ENCODE results near the gene OR6X1.
"Not testable (repeated sequence)": the region's sequence is repeated elsewhere in the genome, so short reads cannot be mapped to it uniquely, and the experiment has no call there.

Gene OR6X1

DNA sequence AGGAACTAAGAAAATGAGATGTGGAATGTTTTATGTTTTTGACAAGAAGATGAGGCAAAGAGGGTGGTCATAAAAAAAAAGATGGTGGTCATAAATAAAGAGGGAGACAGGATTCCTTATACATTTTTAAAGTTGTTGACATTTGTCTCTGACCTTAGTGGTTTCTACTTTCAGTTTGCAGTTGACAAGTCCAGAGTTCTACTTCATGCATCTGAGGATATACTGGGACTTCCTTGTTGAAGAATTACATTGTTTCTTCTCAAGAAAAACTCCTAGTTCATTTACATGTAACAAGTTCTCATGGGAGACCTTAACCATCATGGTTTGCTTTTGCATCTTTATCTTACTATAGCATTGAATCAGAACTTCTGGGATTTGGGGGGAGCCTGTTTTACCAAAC lies 1.2 kb downstream of the OR6X1 start:
- DNase-seq (ENCODE audit: low read depth), result no peak

DNA sequence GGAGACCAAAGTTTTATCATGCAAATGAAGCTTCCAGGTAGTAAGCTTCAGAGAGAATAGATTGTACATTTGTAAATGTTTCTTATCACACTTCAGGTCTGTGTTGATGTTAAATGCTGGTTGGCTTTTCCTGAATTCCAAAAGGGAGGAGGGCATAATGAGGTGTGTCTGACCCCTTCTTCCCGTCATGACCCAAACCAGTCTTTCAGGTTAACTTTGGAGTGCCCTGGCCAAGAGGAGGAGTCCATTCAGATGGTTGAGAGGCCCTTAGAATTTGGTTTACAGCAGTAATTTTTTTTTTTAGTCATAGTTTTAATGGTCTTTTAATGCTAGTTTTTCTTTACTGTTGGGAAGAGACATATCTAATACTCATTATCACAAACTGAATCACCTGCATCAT lies 2.5 kb downstream of the OR6X1 start:
- DNase-seq (ENCODE audit: low read depth), result no peak

DNA sequence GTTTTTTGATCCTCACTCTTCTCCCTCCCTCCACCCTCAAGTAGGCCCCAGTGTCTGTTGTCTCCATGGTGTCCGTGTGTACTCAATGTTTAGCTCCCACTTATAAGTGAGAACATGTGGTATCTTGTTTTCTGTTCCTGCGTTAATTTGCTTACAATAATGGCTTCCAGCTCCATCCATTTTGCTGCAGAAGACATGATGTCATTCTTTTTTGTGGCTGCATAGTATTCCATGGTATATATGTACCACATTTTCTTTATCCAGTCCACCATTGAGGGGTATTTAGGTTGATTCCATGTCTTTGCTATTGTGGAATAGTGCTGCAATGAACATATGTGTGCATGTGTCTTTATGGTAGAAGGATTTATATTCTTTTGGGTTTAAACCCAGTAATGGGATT lies 6.0 kb downstream of the OR6X1 start:
- DNase-seq (ENCODE audit: low read depth), result not testable (repeated sequence)

DNA sequence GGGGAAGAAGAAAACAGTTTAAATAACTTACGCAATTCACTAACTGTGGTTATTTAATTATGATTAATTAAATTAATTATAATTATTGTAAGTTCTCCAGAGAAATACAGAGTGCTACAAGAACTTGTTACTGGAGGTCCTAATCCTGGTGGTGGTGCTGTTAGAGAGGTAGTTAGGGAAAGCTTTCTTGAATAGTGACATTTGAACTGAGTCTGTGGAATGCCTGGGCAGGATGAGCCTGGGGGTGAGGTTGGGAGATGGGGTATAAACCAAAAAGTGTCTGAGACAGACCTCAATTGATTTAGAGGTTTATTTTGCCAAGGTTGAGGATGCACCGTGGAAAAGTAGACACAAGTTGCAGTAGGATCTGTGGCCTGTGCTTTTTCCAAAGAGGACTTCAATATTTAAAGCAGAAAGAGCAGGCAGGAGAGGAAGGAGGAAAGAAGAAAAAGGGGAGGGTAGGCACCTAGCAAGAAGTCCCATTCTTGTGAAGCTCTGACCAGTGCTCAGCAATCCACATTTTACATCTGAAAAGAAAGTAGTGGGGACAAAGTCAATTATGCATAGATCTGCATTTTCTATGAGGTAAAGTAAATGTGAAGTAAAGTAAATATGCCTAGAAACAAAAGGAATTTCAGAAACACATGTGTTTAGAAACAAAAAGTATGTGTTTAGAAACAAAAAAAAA lies 8.4 kb downstream of the OR6X1 start:
- no peak for DNase-seq (ENCODE audit: low read depth)

DNA sequence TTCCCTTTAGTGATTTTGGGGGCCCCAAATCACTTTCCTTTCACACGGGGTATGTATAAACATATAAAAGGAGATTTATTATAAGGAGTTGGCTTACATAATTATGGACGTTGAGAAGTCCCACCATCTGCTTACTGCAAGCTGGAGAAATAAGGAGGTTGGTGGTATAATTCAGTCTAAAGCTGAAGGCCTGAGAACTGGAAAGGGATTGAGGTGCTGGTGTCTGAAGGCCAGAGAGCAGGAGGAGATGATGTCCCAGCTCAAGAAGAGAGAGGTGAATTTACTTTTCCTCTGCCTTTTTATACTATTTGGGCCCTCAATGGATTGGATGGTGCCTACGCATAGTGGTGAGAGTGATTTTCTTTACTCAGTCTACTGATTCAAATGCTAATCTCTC lies 11.6 kb downstream of the OR6X1 start:
- no peak for DNase-seq (ENCODE audit: low read depth)

DNA sequence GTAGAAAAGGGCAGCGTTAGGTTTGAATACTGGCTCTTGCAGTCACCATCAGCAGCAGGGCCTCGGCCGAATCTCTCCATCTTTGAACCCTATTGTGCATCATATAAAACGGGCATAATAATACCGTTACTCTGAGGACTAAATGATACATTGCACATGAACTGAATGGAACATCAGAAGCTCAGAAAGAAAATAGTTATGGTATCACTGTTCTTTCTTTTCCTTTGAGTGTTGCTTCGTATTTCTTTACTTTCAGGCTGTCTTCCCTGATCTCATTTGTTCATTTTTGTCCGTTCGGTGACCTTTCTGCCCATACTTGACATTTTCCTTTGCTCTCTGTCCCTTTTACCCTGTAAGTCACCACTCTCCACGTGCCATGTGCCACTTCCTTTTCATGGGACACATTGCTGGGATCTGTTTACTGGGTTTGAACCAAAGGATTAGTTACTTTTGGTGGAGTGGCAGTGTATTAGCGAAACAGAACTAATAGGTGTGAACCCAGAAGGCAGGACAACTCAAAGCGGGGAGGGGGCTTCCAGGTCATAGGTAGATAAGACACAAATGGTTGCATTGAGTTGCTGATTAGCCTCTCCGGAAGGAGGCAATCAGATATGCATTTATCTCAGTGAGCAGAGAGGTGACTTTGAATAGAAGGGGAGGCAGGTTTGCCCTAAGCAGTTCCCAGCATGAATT lies 12.1 kb downstream of the OR6X1 start:
- no peak for DNase-seq (ENCODE audit: low read depth)

DNA sequence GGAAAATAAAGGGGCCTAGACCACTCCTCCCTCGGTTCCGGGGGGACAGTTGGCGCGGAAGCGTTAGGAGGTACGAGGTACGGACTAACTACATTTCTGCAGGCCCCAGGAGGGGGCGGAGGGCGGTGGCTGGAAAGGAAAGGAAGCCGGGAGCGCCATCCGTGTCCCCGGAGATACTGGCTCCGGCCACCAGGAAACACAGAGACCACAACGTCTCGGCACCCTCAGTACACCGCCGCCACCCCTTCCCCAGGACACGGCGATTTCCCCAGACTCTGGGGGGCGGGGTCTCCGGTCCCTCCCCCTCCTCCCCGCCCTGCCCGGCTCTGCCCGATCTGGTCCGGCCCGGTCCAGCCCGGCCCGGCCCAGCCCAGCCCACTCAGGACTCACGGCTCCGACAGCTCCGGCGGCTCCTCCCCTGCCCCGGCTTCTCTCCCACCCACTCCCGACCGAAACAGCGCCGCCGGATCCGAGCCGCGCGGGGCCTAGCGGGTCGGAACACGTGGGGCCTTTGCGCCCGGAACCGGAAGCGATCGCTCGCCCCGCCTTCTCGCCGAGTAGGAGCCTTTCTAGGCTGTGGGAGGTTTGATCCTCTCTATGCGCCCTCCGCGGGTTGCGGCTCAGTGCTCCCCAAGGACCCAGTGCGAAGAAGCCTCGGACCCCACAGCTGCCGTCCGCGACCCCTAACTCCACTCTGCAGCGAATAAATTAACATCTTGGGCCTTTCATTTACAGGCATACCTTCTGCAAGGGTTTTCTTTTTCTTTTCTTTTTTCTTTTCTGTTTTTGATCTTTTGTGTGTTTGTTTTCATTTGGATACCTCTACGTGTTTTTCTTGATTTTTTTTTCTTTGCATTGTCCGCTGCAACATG lies 12.9 kb downstream of the OR6X1 start, which contains the start of gene ZNF202:
Gene ZNF202, minus strand, starts transcription at position 502 of the 872 bp plus-strand sequence. CDS start 10,772 bp downstream, outside the sequence.
- peak; percentile 88 for DNase-seq (ENCODE audit: low read depth)

DNA sequence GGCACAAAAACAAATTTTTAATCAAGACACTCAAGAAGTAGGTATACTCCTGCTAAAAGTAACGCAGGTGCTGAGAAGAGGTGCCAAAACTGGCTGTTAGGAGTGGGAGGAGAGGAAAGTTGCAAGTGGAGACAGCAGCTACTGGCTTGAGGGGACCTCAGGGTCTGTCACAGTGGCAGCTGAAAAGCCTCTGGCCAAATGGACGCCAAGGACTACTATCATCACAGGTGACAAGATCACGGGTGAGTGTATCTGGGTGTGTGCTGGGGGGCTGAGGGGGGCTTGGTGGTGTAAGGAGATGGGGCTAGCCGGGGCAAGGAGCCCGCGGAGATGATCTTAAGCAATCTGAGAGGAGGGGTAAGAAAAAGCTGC lies 13.5 kb downstream of the OR6X1 start:
- DNase-seq (ENCODE audit: low read depth), result no peak

DNA sequence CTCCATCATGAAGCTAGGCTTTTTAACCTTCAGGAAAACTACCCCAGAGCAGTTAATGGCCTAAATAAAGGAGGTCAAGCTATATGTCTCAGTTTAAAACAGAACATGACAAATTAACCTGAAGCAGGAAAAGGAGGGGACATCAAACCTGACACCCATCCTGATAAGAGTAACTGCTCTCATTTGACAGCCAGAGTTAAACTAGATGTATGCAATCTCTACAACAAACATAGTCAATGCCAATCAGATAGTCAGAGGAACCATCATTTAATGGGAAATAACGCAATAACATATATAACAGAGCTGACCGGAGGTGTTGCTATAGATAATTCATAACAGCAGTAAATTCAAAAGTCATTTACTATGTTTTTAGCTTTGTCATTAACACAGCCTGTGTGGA lies 15.9 kb downstream of the OR6X1 start:
- no peak for DNase-seq (ENCODE audit: low read depth)

DNA sequence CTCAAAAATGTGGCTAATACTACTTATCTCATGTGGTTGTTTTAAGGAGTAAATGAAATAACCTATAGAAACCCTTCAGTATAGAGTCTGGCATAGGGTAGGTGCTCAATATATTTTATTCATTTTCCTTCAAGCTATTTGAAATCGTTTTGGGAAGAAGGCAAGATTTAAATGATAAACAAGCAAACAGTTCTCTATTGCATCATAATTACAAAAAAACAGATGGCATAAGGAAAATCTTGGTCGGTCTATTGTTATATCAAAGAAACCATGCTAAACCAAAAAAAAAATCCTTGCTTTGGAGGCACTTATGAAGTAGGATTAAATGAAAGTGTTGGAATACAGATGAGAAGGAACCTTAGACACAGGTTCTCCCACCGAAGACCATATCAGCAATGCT lies 17.5 kb downstream of the OR6X1 start:
- no peak for DNase-seq (ENCODE audit: low read depth)

DNA sequence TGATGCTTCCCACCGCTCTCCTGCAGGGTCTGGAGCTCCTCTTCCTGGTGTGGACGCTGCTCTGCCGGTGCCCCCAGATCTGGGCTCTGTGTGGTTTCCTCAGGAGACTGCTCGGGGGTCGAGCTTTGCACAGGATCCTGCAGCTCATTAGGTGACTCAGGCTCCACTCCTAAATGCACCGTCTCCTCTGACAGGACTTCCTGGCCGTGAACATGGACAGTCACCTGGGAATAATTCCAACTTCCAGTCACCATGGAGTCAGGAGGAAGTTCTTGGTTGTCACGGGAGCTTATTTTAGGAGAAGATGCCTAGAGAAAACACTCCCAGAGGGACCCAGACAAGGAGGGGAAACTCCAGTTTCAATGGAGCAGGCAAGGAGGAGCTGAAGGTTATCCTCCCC lies 24.7 kb downstream of the OR6X1 start:
- DNase-seq (ENCODE audit: low read depth), result no peak

DNA sequence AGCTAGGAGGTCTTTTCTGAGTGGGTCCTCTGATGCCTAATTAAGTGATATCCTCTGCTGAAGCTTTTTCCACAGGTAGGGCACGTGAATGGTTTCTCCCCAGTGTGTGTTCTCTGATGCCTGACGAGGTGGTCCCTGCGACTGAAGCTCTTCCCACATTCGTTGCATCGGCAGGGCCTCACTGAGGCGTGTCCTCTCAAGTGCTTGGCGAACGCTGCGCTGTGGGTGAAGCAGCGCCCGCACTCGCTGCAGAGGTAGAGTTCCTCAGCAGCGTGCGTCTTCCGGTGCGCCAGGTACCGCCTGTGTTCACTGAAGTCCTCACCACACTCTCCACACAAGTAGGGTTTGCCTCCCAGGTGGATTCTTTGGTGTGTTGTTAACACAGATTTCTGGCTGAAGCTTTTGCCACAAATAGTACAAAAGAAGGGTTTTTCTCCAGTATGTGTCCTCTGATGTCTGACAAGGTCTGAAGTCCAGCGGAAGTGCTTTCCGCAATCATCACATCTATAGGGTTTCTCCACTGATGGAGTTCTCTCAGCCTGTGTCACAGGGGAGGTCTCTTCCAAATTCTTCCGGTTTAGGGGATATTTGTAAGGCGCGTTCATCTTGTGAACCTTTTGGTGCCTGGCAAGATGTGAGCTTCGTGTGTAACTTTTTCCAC lies 28.2 kb downstream of the OR6X1 start:
- no peak for DNase-seq (ENCODE audit: low read depth)

DNA sequence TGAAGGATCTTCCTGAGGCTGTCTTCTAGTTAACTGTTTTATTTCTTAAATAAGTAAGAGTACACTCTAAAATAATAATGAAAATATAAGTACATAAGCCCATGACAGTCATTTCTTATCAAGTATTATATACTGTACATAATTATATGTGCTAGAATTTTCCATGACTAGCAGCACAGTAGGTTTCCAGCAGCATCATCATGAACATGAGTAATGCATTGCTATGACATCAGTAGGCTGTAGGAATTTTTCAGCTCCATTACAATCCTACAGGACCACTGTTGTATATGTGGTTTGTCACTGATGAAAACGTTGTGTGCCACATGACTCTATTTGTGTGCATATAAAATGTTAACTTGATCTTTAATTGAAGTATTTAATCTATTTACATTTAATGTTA lies 34.9 kb downstream of the OR6X1 start:
- no peak for DNase-seq (ENCODE audit: low read depth)

DNA sequence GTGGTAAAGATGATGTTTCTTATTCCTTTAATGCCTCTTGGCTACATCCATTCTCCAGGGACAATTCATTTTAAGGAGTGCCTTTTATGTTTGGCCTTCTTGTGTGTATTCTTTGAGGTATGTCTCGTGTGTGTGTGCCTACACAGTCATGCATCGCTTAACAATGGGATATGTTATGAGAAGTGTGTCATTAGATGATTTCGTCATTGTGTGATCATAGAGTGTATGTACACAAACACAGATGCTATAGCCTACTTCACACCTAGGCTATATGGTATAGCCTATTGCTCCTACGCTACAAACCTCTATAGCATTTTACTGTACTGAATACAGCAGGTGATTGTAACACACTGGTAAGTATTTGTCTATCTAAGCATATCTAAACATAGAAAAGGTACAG lies 35.8 kb downstream of the OR6X1 start:
- no peak for DNase-seq (ENCODE audit: low read depth)

DNA sequence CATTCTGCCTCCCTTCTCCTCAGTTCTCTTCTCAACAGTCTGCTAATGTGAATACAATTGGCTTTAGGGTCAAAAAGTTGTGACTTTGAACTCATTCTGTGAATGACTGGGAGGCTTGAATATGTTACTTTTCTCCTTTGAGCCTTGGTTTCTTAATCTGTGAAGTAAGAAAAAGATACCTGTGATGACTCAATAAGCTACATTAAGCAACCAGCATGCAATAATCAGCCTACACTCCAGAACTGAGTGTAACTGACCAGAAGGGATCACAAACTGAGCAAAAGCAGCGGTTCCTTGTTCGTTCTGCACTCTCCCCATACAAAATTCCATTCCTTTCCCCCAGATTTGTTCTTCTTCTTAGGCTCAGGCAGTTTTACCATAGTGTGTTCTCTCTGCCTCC lies 36.3 kb downstream of the OR6X1 start:
- no peak for DNase-seq (ENCODE audit: low read depth)

DNA sequence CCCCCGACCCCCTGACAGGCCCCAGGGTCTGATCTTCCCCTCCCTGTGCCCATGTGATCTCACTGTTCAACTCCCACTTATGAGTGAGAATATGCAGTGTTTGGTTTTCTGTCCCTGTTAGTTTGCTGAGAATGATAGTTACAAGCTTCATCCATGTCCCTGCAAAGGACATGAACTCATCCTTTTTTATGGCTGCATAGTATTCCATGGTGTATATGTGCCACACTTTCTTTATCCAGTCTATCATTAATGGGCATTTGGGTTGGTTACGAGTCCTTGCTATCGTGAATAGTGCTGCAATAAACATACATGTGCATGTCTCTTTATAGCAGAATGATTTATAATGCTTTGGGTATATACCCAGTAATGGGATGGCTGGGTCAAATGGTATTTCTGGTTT lies 41.7 kb downstream of the OR6X1 start:
- DNase-seq (ENCODE audit: low read depth), result not testable (repeated sequence)

DNA sequence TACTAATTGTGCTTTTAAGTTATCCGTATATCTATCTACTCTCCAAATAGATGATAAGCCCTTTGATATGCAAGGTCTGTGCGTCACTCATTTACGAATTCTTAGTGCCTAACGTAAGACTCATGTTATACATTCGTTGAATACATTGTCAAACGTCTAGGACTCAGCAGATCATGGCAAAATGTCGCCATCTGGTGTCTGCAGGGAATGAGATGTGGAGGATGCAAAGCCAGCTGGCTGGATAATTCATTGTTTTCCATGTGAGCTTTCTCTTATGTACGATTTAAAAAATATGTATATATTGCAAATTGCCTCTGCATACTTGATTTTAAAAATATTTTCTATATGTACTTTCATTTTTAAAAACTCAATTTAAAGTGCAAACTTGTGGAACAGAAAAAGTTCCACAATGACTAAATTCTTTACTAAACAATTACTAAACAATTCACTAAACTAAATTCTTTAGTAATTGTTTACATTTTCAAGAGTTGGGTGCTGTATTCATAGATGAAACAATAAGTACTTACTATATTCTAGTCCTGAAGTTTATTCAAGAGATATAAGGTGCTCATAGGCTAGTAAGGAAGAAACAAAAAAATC lies 46.6 kb downstream of the OR6X1 start:
- peak; percentile 30 for DNase-seq (ENCODE audit: low read depth)

DNA sequence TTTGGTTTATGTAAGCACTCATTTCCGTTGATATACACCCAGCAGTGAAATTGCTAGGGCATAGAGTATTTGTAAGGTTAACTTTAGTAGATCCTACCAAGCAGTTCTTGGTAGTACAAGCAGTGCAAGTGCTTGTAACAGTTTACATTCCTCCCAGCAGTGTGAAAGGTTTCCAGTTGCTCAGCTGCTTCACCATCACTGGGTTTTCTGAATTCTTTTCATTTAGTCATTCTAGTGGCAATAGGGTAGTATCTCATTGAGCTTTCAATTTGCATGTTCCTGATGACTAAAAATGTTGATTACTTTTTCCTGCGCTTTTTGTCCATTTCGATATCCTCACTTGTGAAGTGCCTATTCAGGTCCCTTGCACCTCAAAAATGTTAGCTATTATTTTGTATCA lies 47.1 kb downstream of the OR6X1 start:
- no peak for DNase-seq (ENCODE audit: low read depth)

DNA sequence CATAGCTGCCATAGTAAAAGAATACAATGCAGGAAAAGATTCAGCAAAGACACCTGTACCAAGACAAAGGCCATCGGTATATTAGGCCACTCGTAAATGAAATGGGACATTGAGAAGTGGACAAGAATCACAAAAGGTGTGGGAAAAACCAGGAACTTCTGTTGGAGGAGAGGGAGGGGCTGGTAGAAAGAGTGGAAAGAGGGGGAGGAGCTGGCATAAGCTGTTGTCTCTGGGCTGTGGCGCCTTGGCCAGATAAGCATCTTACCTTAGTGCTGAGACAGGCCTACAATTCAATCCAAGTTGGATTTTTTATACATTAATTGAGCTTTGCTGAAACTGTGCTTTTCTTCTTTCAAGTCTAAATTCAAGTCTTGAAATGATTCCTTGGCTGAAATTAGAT lies 50.0 kb downstream of the OR6X1 start:
- DNase-seq (ENCODE audit: low read depth), result no peak
